GM12875 (cell line): ENCODE measurements around the gene EPGN.

Source experiments
- H3K4me3 ChIP-seq: one replicate; pipeline ENCODE4 v1.5.1; 2011; ENCODE audit warnings: low read depth, low read length, control low read depth
- TF ChIP-seq, protein P1 (sequence below): IDR thresholded peaks from 2 replicates; pipeline ENCODE4 v1.5.1; 2011; ENCODE audit warnings: low read depth, mild to moderate bottlenecking, control low read depth, inconsistent platforms, low read length, moderate library complexity, borderline replicate concordance; ENCODE audit not compliant: insufficient read depth

The EPGN gene

DNA sequence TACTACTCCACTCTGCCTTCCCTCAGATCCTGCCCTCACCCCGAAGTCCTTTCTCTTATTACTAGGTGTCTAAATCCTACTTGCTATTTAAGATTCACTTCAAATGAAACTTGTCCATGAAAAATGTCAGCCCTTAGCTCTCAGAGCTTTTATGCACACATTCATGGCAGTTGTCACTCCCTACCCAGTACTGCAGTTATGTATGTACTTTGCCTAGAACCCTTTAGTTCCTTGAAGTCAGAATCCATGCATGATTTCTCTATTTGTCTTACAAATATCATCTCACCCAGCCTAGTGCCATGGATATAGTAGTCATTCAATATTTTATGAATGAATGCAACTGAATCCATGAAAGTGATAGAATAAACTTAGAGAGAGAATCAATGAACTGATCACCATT lies 3.3 kb upstream of the EPGN start:
- H3K4me3 ChIP-seq = no peak overlapping the region
- TF ChIP-seq, protein P1, sequence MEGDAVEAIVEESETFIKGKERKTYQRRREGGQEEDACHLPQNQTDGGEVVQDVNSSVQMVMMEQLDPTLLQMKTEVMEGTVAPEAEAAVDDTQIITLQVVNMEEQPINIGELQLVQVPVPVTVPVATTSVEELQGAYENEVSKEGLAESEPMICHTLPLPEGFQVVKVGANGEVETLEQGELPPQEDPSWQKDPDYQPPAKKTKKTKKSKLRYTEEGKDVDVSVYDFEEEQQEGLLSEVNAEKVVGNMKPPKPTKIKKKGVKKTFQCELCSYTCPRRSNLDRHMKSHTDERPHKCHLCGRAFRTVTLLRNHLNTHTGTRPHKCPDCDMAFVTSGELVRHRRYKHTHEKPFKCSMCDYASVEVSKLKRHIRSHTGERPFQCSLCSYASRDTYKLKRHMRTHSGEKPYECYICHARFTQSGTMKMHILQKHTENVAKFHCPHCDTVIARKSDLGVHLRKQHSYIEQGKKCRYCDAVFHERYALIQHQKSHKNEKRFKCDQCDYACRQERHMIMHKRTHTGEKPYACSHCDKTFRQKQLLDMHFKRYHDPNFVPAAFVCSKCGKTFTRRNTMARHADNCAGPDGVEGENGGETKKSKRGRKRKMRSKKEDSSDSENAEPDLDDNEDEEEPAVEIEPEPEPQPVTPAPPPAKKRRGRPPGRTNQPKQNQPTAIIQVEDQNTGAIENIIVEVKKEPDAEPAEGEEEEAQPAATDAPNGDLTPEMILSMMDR = no peak

DNA sequence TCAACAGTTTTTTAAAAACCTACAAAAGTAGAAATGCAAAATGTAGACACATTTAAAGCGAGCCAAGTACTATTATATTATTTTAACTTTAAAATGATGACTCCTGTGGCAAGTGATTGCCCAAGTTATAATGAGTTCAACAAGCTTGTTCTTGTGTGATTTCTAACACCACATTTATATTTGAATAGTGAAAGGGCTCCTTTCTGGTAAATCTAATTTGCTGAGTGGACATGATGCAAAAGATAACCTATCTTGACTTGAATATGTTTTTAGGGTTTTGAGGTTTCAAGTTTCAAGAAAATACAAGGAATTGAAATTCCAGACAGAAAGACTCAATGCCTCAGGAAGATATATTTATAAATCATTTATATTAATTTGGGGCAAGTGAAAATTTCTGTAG lies 1.1 kb upstream of the EPGN start:
- H3K4me3 ChIP-seq = no peak overlapping the region
- TF ChIP-seq, protein P1 = no peak

DNA sequence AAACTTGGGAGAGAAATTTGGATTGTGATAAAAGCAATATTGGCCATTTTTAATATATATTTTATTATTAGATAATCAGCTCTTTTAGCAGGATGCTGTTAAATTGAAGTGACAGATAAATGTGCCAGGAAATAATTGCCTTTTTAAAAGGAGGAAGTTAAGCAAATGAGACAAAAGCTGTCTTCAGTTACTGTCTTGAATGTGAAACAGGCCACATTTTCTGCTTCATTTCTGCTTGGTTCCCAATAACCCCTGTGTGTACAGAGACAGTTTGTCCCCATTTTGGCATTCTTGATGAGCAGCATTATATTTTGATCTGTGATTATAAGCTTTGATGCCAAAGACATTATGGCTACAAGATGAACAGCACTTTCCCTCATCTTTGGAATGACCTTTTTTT lies 953 bp downstream of the EPGN start:
- no peak overlapping the region for H3K4me3 ChIP-seq

DNA sequence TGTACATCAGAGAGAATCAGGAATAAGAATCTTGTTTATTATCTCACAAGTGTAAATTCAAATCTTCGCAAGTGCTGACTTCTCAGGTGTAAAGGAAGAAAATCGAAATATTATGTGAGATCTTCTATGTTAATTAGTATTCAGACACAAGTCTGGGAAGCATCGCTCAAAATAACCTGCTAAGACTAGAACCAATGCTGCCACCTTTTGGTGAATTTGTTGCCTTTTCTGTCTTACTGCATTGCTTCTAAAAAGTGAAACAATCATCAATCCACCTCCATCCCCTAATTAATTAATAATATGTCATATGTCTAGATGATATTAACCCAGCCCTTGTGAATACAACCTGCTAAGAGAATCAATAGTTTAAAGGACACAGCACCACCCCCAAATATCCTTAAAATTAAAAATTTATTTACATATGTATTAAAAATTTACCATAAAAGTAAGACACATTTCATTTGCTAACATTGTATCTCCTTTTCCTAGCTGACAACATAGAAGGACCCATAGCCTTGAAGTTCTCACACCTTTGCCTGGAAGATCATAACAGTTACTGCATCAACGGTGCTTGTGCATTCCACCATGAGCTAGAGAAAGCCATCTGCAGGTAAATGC lies 3.5 kb downstream of the EPGN start:
- TF ChIP-seq, protein P1 = peak; percentile 44; the same call in 1 of the 2 replicates
- no peak overlapping the region for H3K4me3 ChIP-seq

More for the DNA sequence above, 953 bp downstream of the EPGN start:
- TF ChIP-seq, protein P1 = no peak

DNA sequence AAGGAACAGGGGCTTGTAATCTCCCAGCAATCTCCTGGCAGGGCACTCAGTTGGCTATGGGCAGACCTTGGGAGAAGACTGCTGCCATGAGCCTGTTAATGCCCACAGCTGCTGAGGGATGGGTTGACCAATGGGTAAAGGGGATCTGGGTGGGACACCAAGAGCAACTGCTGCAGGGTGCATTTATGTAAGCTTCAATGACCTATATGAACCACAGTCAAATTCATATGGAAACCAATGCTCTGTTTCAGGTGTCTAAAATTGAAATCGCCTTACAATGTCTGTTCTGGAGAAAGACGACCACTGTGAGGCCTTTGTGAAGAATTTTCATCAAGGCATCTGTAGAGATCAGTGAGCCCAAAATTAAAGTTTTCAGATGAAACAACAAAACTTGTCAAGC lies 6.1 kb downstream of the EPGN start:
- TF ChIP-seq, protein P1 = no peak
- H3K4me3 ChIP-seq = no peak overlapping the region

DNA sequence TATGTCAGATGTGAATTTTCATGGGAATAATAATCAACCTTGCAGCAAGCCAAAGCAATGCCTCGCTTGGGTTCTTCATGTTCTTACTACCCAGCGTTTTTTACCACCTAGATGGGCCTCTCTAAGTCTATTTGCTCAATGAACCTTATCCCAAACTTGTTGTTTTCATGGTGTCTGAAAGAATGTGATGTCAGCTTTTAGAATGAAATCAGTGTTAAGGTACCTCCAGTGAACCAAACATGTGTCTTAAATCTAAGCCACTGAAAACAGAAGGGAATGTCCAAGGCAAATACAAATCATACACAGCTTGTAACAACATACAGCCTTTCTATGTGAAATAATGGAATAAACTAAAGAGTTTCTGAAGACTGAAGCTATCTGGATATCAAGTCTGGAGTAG lies 6.7 kb downstream of the EPGN start:
- TF ChIP-seq, protein P1 = no peak
- H3K4me3 ChIP-seq = no peak overlapping the region

DNA sequence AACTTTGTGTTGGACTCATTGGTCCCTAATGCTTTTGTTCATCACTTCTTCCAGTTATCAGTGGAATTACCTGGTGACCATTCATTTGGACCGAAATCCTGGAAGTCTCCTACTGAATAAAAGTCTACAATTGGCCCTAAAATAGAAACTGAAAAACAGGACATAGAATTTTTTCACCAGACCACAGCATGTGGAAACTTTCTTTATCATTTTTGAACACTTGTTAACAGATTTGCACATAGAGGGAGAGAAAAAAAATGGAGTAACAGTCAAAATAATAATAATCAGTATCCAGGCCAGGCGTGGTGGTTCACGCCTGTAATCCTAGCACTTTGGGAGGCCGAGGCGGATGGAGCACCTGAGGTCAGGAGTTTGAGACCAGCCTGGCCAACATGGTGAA lies 7.1 kb downstream of the EPGN start:
- TF ChIP-seq, protein P1 = no peak
- H3K4me3 ChIP-seq = no peak overlapping the region
